GM10266 (cell line): ENCODE measurements around the gene NAA15.
"Not testable (repeated sequence)": the region's sequence is repeated elsewhere in the genome, so short reads cannot be mapped to it uniquely, and the experiment has no call there.

Experiments used
- DNase-seq: peaks from one replicate; pipeline ENCODE4 v3.0.0; 2012; ENCODE audit errors: extremely low spot score
- TF ChIP-seq, protein P1 (sequence below): IDR thresholded peaks from 2 replicates; pipeline ENCODE4 v1.5.1; 2012; ENCODE audit warnings: mild to moderate bottlenecking, low read depth; ENCODE audit not compliant: control insufficient read depth, insufficient read depth; ENCODE audit errors: missing control alignments

Gene NAA15

DNA sequence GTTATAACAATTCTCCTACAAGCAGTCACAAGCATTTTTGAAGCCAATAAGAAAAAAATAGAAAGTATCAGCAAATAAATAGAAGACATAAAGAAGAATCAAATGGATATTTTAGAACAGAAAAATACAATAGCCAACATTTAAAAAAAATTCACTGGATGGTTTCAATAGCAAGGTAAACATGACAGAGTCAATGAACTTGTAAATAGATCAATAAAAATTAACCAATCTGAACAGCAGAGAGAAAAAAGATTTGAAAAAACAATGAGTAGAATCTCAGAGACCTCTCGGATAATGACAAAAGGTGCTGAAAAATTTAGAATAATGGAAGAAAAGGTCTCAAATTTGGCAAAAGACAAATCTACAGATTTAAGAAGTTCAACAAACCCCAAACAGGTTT, 119.3 kb downstream of the NAA15 start:
- TF ChIP-seq, protein P1, sequence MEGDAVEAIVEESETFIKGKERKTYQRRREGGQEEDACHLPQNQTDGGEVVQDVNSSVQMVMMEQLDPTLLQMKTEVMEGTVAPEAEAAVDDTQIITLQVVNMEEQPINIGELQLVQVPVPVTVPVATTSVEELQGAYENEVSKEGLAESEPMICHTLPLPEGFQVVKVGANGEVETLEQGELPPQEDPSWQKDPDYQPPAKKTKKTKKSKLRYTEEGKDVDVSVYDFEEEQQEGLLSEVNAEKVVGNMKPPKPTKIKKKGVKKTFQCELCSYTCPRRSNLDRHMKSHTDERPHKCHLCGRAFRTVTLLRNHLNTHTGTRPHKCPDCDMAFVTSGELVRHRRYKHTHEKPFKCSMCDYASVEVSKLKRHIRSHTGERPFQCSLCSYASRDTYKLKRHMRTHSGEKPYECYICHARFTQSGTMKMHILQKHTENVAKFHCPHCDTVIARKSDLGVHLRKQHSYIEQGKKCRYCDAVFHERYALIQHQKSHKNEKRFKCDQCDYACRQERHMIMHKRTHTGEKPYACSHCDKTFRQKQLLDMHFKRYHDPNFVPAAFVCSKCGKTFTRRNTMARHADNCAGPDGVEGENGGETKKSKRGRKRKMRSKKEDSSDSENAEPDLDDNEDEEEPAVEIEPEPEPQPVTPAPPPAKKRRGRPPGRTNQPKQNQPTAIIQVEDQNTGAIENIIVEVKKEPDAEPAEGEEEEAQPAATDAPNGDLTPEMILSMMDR: no peak
- no peak for DNase-seq

DNA sequence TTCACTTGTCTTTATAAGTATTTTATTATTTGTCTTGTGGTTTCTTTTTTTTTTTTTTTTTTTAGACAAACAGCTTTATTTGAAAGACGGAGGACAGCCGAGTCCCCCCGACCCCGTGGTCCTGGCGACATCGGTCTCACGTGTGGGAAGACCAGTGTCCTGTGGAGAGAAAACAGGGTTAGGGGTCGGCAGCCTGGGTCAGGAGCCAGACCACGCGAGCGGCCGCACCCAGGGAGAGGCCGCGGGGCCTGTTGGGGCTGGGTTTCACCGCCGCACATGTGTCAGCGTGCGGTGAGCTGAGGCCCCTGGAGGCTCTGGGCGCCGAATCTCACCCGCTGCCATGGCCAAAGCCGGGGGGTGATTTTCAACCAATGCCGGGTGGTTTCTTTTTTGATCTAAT, 134.8 kb downstream of the NAA15 start:
- TF ChIP-seq, protein P1: no peak

DNA sequence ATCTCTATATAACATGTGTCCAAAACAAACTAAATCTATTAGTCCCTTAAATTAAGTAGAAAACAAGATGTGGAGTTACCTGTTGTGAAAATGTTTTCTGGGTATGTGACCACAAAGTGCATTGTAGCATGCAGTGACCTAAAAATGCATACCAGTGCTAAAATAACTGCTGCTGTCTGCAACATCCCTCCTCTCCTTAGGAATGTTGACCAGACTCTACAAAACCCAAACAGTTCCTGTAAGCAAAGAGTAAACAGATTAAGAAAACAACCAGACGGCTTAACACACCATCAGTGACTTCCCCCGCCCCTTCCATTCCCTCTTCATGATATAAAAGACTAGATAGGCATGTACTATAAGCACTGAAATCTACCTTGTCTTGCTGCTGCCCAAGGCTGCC, 136.8 kb downstream of the NAA15 start:
- DNase-seq: no peak
- TF ChIP-seq, protein P1: no peak

More for the DNA sequence above, 134.8 kb downstream of the NAA15 start:
- DNase-seq: no peak

DNA sequence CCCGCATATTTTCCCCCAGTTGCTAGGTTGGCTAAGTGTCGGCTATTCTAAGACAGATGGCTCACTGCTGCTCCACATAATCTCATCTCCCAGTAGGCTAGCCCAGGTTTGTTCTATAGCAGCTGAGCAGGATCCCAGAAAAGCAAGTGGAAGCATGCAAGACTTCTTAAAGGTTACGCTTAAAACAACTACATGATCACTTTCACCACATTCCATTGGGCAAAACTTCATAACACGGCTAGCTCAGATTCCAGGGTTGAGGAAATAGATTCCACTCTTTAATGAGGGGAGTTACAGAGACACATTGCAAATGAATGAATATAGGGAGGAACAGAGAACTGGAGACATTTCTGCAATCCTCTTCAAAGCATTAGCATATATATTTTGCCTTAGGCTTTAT, 139.7 kb downstream of the NAA15 start:
- TF ChIP-seq, protein P1: no peak
- DNase-seq: no peak

DNA sequence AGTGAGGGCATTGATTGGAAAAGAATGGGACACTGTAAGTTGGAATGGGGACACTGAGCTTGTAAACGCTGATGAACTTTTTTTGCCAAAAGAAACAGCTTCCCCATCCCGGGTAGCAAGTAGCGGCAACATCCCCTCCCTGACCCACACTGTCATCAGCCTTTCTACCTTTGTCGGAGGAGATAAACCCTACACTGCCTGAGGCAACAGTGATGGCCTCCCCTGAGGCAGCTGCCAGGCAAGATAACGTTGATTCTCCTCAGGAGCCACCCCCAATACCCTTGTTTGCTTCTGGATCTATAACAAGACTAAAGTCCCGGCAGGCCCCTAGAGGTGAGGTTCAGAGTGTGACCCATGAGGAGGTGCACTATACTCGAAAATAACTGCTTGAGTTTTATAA, 142.4 kb downstream of the NAA15 start:
- TF ChIP-seq, protein P1: no peak
- no peak for DNase-seq

DNA sequence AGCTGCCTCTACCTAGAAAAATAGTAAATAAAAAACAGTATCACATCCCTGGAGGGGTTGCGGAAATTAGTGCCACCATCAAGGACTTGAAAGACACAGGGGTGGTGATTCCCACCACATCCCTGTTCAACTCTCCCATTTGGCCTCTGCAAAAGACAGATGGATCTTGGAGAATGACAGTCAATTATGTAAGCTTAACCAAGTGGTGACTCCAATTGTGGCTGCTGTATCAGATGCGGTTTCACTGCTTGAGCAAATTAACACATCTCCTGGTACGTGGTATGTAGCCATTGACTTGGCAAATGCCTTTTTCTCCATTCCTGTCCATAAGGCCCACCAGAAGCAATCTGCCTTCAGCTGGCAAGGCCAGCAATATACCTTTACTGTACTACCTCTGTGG, 143.6 kb downstream of the NAA15 start:
- DNase-seq: not testable (repeated sequence)

DNA sequence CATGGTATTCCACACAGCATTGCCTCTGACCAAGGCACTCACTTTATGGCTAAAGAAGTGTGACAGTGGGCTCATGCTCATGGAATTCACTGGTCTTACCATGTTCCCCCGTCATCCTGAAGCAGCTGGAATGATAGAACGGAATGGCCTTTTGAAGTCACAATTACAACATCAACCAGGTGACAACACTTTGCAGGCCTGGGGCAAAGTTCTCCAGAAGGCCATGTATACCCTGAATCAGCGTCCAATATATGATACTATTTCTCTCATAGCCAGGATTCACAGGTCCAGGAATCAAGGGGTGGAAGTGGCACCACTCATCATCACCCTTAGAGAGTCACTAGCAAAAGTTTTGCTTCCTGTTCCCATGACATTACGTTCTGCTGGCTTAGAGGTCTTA, 145.8 kb downstream of the NAA15 start:
- not testable (repeated sequence) for DNase-seq

DNA sequence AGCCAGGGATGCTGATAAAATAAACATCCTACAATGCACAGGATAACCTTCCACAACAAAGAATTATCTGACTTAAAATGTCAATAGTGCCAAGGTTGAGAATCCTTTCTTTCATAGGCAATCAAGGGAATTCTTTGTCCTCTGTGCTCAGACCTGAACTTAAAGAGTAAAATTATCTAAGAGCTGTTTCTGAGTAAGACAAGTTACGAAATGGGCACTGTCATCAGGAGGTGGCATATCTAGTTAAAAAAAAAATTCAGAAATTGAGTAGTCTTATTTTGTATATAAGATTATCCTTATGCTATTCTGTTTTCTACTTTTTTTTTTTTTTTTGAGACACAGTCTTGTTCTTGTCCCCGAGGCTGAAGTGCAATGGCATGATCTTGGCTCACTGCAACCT, 149.3 kb downstream of the NAA15 start:
- no peak for DNase-seq
- TF ChIP-seq, protein P1: no peak
